Measurements from ENCODE around the gene MPRIP.

Gene MPRIP

GRCh38 chr17:17167356-17167755 is 125.1 kb downstream of the MPRIP start:
- no peak for TF ChIP-seq CTCF (IDR thresholded peaks at IDR 0.05)
- Histone ChIP-seq H3K4me1 (ENCODE audit: control insufficient read depth in 1 of 2, insufficient read depth in 1 of 2, low read depth in 1 of 2, low read length in 1 of 2) (no peaks in the 10 kb centered on the region), H3K36me3 (peaks cover 66% of the 10 kb centered on the region), H3K27me3 (no peaks in the 10 kb centered on the region), H3K27ac (no peak overlapping the region), H3K9me3 (no peaks in the 10 kb centered on the region), H3K4me3 (ENCODE audit: low read depth in 1 of 2, low read length in 1 of 2) (no peak overlapping the region)

- Histone ChIP-seq H3K9me3 (no peaks in the 10 kb centered on the region), H3K27me3 (no peaks in the 10 kb centered on the region), H3K36me3 (peaks cover 66% of the 10 kb centered on the region), H3K4me3 (ENCODE audit: low read depth in 1 of 2, low read length in 1 of 2) (no peak overlapping the region), H3K4me1 (ENCODE audit: control insufficient read depth in 1 of 2, insufficient read depth in 1 of 2, low read depth in 1 of 2, low read length in 1 of 2) (no peaks in the 10 kb centered on the region), H3K27ac (no peak overlapping the region)
- no peak for TF ChIP-seq CTCF (IDR thresholded peaks at IDR 0.05)
Observed at GRCh38 chr17:17167986-17168385, 125.7 kb downstream of the MPRIP start.

DNA sequence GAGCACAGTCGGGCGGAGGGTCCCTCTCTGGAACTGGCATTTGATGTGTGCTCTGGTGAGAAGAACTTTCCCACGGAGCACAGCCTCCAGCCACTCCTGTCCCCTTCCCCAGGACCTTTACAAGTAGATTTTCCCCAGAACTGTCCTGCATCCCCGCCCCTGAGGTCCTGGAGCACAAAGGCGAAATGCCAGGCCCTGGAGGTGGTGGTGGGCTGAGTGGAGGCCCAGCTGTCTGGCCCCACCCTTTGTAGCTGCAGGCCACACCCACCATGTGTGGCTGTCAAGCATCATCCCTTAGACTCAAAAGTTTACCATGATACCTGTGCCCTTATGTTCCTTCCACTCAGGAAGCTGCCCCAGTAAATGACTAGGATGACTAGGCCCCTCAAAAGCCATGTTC is 126.1 kb downstream of the MPRIP start:
- Histone ChIP-seq H3K36me3 (peaks cover 69% of the 10 kb centered on the region), H3K4me1 (ENCODE audit: control insufficient read depth in 1 of 2, insufficient read depth in 1 of 2, low read depth in 1 of 2, low read length in 1 of 2) (no peaks in the 10 kb centered on the region), H3K27ac (no peak overlapping the region), H3K9me3 (no peaks in the 10 kb centered on the region), H3K27me3 (no peaks in the 10 kb centered on the region), H3K4me3 (ENCODE audit: low read depth in 1 of 2, low read length in 1 of 2) (no peak overlapping the region)
- no peak for TF ChIP-seq CTCF (IDR thresholded peaks at IDR 0.05)

GRCh38 chr17:17169396-17169795 is 127.1 kb downstream of the MPRIP start:
- Histone ChIP-seq H3K4me1 (ENCODE audit: control insufficient read depth in 1 of 2, insufficient read depth in 1 of 2, low read depth in 1 of 2, low read length in 1 of 2) (no peaks in the 10 kb centered on the region), H3K27ac (no peak overlapping the region), H3K27me3 (no peaks in the 10 kb centered on the region), H3K9me3 (no peaks in the 10 kb centered on the region), H3K36me3 (peaks cover 74% of the 10 kb centered on the region), H3K4me3 (ENCODE audit: low read depth in 1 of 2, low read length in 1 of 2) (no peak overlapping the region)
- no peak for TF ChIP-seq CTCF (IDR thresholded peaks at IDR 0.05)

DNA sequence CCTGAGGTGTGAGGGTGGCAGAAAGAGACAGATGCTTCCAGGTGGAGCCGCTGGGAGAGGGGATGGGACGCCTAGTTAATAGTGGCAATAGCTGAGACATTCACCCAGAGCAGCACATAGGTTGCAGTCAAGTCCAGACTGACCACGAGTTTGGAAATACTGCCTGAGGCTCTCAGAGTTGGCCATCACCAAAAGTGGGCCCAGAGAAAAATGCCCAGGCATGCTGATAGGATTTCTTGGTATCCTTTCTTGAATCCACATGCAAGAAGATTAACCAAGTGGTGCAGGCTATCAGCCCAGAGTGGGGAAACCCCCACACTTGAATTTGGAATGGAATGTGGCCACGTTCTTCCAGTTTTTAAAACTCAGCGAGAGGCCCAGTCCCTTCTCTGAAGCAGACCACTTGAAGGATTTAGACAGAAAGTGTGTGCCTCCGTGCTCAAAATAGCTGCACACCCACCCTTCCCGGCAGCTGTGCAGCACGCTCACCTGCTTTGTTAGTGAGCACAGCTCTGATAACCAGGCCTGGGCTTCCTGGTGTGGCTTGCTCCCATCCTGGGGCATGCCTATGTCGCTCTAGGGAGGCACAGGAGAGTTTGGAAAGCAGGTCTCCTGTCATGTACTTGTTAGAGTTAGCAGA is 128.2 kb downstream of the MPRIP start:
- Histone ChIP-seq H3K27me3 (no peaks in the 10 kb centered on the region), H3K36me3 (peaks cover 71% of the 10 kb centered on the region), H3K27ac (no peak overlapping the region), H3K9me3 (no peaks in the 10 kb centered on the region), H3K4me1 (ENCODE audit: control insufficient read depth in 1 of 2, insufficient read depth in 1 of 2, low read depth in 1 of 2, low read length in 1 of 2) (peaks cover 2 to 4% of the 10 kb centered on the region in 2 experiments), H3K4me3 (ENCODE audit: low read depth in 1 of 2, low read length in 1 of 2) (no peak overlapping the region)
- no peak for TF ChIP-seq CTCF (IDR thresholded peaks at IDR 0.05)

All from neutrophil (primary cell).